ENCODE results near the gene ZNF607. TPM values are rescaled to one million over a fixed set of nuclear protein-coding genes. Genes with fewer than 3 reads are reported as not detected.

ZNF607 gene
- total RNA-seq, 1 donor from 2014 or later, result 2.6 TPM

DNA sequence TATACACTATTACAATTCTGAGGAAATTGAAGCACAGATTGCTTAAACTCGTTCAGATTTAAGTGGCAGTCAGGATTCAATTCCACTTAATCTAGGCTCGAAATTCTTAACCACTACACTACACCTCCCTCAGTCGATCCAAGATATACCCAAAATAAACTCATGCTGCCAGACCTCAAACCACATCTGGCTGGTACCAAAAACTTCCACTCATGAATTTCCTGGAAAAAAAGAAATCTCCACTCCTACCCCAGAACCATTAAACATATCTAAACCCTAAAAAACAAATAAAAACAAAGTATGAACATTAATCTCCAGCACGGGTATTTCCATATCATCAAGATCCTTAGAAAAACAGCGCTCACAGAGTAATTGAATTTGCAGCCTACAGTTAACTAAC is 65.4 kb downstream of the ZNF607 start:
- DNase-seq (ENCODE audit: low read depth in 2 of 2), result no peak

Other genes starting within 250 kb of the ZNF607 start
- 0.39 and 1.0 TPM in 2 replicates for gene ZNF793, start 212.8 kb downstream of the ZNF607 start, total RNA-seq
- gene ZNF571, start 125.0 kb downstream of the ZNF607 start, total RNA-seq, result 1.3 and 1.8 TPM in 2 replicates
- 0.13 and 0.51 TPM in 2 replicates for gene ZNF540, start 124.9 kb downstream of the ZNF607 start, total RNA-seq
- 11.7 and 12.3 TPM in 2 replicates for gene ZFP30, start 64.3 kb downstream of the ZNF607 start, total RNA-seq
- 3.1 and 3.8 TPM in 2 replicates for gene ZNF573, start 59.8 kb upstream of the ZNF607 start, total RNA-seq
- not detected in 2 replicates for gene WDR87, start 186.8 kb upstream of the ZNF607 start, total RNA-seq
- gene SIPA1L3, start 187.4 kb upstream of the ZNF607 start, total RNA-seq, result 6.7 and 14.9 TPM in 2 replicates

Data from dermis microvascular lymphatic vessel endothelial cell (primary cell).